ENCODE results near the gene SLC10A7. TPM values are rescaled to one million over a fixed set of nuclear protein-coding genes. Genes with fewer than 3 reads are reported as not detected.

The SLC10A7 gene
- total RNA-seq, 2 experiments from 2014 or later, result 15.9 to 23.3 TPM

GRCh38 chr4:146245246-146245645, 276.5 kb downstream of the SLC10A7 start:
- CTCF ChIA-PET, result interaction anchor here (1.2 kb wide), 1 partner anchor 16 kb away, joined by 3 read pairs; no protein-coding TSS in a partner anchor
- no peak overlapping the region for H3K27ac Mint-ChIP-seq
- no peak for DNase-seq

GRCh38 chr4:146244496-146244895, 277.2 kb downstream of the SLC10A7 start:
- Mint-ChIP-seq H3K9me3 (no peaks in the 10 kb centered on the region), H3K4me1 (peaks cover 13% of the 10 kb centered on the region), H3K27me3 (no peaks in the 10 kb centered on the region), H3K27ac (no peak overlapping the region), H3K36me3 (ENCODE audit: low read depth) (no peaks in the 10 kb centered on the region), H3K4me3 (no peak overlapping the region)
- no peak for DNase-seq
- CTCF ChIA-PET, result interaction anchor here (1.1 to 1.9 kb wide), 3 partner anchors 9 to 15 kb away, joined by 3 to 6 read pairs (median 3); no protein-coding TSS in a partner anchor
- POLR2A ChIA-PET, result no interaction called here

More at GRCh38 chr4:146245246-146245645, 276.5 kb downstream of the SLC10A7 start:
- H3K27me3 Mint-ChIP-seq, result no peaks in the 10 kb centered on the region
- peaks cover 13% of the 10 kb centered on the region for H3K4me1 Mint-ChIP-seq
- no peaks in the 10 kb centered on the region for H3K9me3 Mint-ChIP-seq
- POLR2A ChIA-PET, result no interaction called here
- no peaks in the 10 kb centered on the region for H3K36me3 Mint-ChIP-seq (ENCODE audit: low read depth)
- no peak overlapping the region for H3K4me3 Mint-ChIP-seq

GRCh38 chr4:146243883-146244277, 277.9 kb downstream of the SLC10A7 start:
- H3K9me3 Mint-ChIP-seq, result no peaks in the 10 kb centered on the region
- no peak for DNase-seq
- H3K27ac Mint-ChIP-seq, result no peak overlapping the region
- no peak overlapping the region for H3K4me3 Mint-ChIP-seq
- H3K4me1 Mint-ChIP-seq, result peaks cover 13% of the 10 kb centered on the region
- H3K27me3 Mint-ChIP-seq, result no peaks in the 10 kb centered on the region
- ChIA-PET POLR2A (no interaction called here), CTCF (interaction anchor here (1.1 to 1.9 kb wide), 3 partner anchors 9 to 853 kb away, joined by 3 to 6 read pairs (median 5); no protein-coding TSS in a partner anchor)
- no peaks in the 10 kb centered on the region for H3K36me3 Mint-ChIP-seq (ENCODE audit: low read depth)

GRCh38 chr4:146243141-146243882, 278.4 kb downstream of the SLC10A7 start:
- H3K27ac Mint-ChIP-seq, result no peak overlapping the region
- no peaks in the 10 kb centered on the region for H3K36me3 Mint-ChIP-seq (ENCODE audit: low read depth)
- POLR2A ChIA-PET, result no interaction called here
- CTCF ChIA-PET, result interaction anchor here (0.8 to 1.9 kb wide), 3 partner anchors 8 to 853 kb away, joined by 3 to 6 read pairs (median 5); no protein-coding TSS in a partner anchor
- H3K4me1 Mint-ChIP-seq, result peaks cover 13% of the 10 kb centered on the region
- no peaks in the 10 kb centered on the region for H3K9me3 Mint-ChIP-seq
- DNase-seq, result peak; percentile 33
- no peaks in the 10 kb centered on the region for H3K27me3 Mint-ChIP-seq
- peak overlapping the region; percentile 23 for H3K4me3 Mint-ChIP-seq

- Mint-ChIP-seq H3K9me3 (no peaks in the 10 kb centered on the region), H3K4me1 (peaks cover 10% of the 10 kb centered on the region), H3K27ac (no peak overlapping the region), H3K36me3 (ENCODE audit: low read depth) (no peaks in the 10 kb centered on the region), H3K27me3 (no peaks in the 10 kb centered on the region), H3K4me3 (no peak overlapping the region)
- POLR2A ChIA-PET, result no interaction called here
- CTCF ChIA-PET, result no interaction called here
- no peak for DNase-seq
Measured at GRCh38 chr4:146238107-146238506, 283.6 kb downstream of the SLC10A7 start.

GRCh38 chr4:146237092-146237491, 284.6 kb downstream of the SLC10A7 start:
- ChIA-PET POLR2A (no interaction called here), CTCF (no interaction called here)
- no peaks in the 10 kb centered on the region for H3K36me3 Mint-ChIP-seq (ENCODE audit: low read depth)
- no peak overlapping the region for H3K27ac Mint-ChIP-seq
- H3K4me1 Mint-ChIP-seq, result peaks cover 4% of the 10 kb centered on the region
- H3K9me3 Mint-ChIP-seq, result no peaks in the 10 kb centered on the region
- DNase-seq, result no peak
- H3K4me3 Mint-ChIP-seq, result no peak overlapping the region
- H3K27me3 Mint-ChIP-seq, result no peaks in the 10 kb centered on the region

- no peak overlapping the region for H3K4me3 Mint-ChIP-seq
Measured at GRCh38 chr4:146236216-146236615, 285.5 kb downstream of the SLC10A7 start.

GRCh38 chr4:146235654-146236177, 286.0 kb downstream of the SLC10A7 start:
- no peak for DNase-seq
- H3K4me1 Mint-ChIP-seq, result no peaks in the 10 kb centered on the region
- POLR2A ChIA-PET, result no interaction called here
- H3K4me3 Mint-ChIP-seq, result no peak overlapping the region
- no peaks in the 10 kb centered on the region for H3K36me3 Mint-ChIP-seq (ENCODE audit: low read depth)
- no peaks in the 10 kb centered on the region for H3K9me3 Mint-ChIP-seq
- no peak overlapping the region for H3K27ac Mint-ChIP-seq
- H3K27me3 Mint-ChIP-seq, result no peaks in the 10 kb centered on the region
- CTCF ChIA-PET, result interaction anchor here (0.6 to 1.3 kb wide), 2 partner anchors 8 to 867 kb away, joined by 4 to 6 read pairs; no protein-coding TSS in a partner anchor

More at GRCh38 chr4:146236216-146236615, 285.5 kb downstream of the SLC10A7 start:
- Mint-ChIP-seq H3K36me3 (ENCODE audit: low read depth) (no peaks in the 10 kb centered on the region), H3K27ac (no peak overlapping the region), H3K4me1 (peaks cover 2% of the 10 kb centered on the region), H3K27me3 (no peaks in the 10 kb centered on the region), H3K9me3 (no peaks in the 10 kb centered on the region)
- DNase-seq, result no peak
- POLR2A ChIA-PET, result no interaction called here
- CTCF ChIA-PET, result no interaction called here

- Mint-ChIP-seq H3K36me3 (ENCODE audit: low read depth) (no peaks in the 10 kb centered on the region), H3K27me3 (no peaks in the 10 kb centered on the region), H3K9me3 (no peaks in the 10 kb centered on the region), H3K4me1 (no peaks in the 10 kb centered on the region), H3K27ac (no peak overlapping the region), H3K4me3 (no peak overlapping the region)
- DNase-seq, result no peak
- ChIA-PET POLR2A (no interaction called here), CTCF (interaction anchor here (1.4 to 2.1 kb wide), 2 partner anchors 12 to 13 kb away, joined by 3 to 8 read pairs; no protein-coding TSS in a partner anchor)
Measured at GRCh38 chr4:146232131-146232722, 289.5 kb downstream of the SLC10A7 start.

- ChIA-PET CTCF (interaction anchor here (0.6 to 1.1 kb wide), 2 partner anchors 15 to 180 kb away, joined by 3 to 4 read pairs; no protein-coding TSS in a partner anchor), POLR2A (no interaction called here)
- no peaks in the 10 kb centered on the region for H3K9me3 Mint-ChIP-seq
- no peaks in the 10 kb centered on the region for H3K4me1 Mint-ChIP-seq
- H3K36me3 Mint-ChIP-seq (ENCODE audit: low read depth), result no peaks in the 10 kb centered on the region
- H3K4me3 Mint-ChIP-seq, result no peak overlapping the region
- DNase-seq, result no peak
- H3K27ac Mint-ChIP-seq, result no peak overlapping the region
- H3K27me3 Mint-ChIP-seq, result no peaks in the 10 kb centered on the region
Measured at GRCh38 chr4:146229406-146229805, 292.3 kb downstream of the SLC10A7 start.

GRCh38 chr4:146224326-146224966, 297.3 kb downstream of the SLC10A7 start:
- Mint-ChIP-seq H3K36me3 (ENCODE audit: low read depth) (no peaks in the 10 kb centered on the region), H3K27ac (no peak overlapping the region), H3K4me1 (no peaks in the 10 kb centered on the region), H3K9me3 (no peaks in the 10 kb centered on the region), H3K27me3 (no peaks in the 10 kb centered on the region), H3K4me3 (no peak overlapping the region)
- ChIA-PET POLR2A (no interaction called here), CTCF (no interaction called here)
- no peak for DNase-seq

- ChIA-PET CTCF (no interaction called here), POLR2A (no interaction called here)
- no peaks in the 10 kb centered on the region for H3K4me1 Mint-ChIP-seq
- H3K4me3 Mint-ChIP-seq, result no peak overlapping the region
- DNase-seq, result no peak
- no peaks in the 10 kb centered on the region for H3K9me3 Mint-ChIP-seq
- no peaks in the 10 kb centered on the region for H3K36me3 Mint-ChIP-seq (ENCODE audit: low read depth)
- no peaks in the 10 kb centered on the region for H3K27me3 Mint-ChIP-seq
- H3K27ac Mint-ChIP-seq, result no peak overlapping the region
Measured at GRCh38 chr4:146222313-146222712, 299.4 kb downstream of the SLC10A7 start.

- Mint-ChIP-seq H3K27ac (no peak within 1 kb of the TSS), H3K4me1 (no peaks in the 10 kb centered on the region), H3K4me3 (no peak within 1 kb of the TSS), H3K9me3 (no peaks in the 10 kb centered on the region), H3K36me3 (ENCODE audit: low read depth) (no peaks in the 10 kb centered on the region), H3K27me3 (peaks cover 2% of the 10 kb centered on the region)
- no peak for DNase-seq
- ChIA-PET CTCF (no interaction called here), POLR2A (no interaction called here)
Measured at GRCh38 chr4:146214238-146214637, 307.5 kb downstream of the SLC10A7 start, which contains the start of gene REELD1. Gene REELD1 (plus strand): TSS chr4:146214538. CDS start chr4:146216953, 2,415 bp downstream.
